Effector memory CD4-positive, alpha-beta T cell (primary cell): Measurements from ENCODE around the gene HLA-B.
"Not testable (repeated sequence)": the region's sequence is repeated elsewhere in the genome, so short reads cannot be mapped to it uniquely, and the experiment has no call there.

Source experiments
- DNase-seq, 3 donors: peaks; one replicate each; pipeline ENCODE4 v3.0.0-alpha.2; 2020
- H3K27ac ChIP-seq: 2 replicates; pipeline ENCODE4 v1.7.0; 2013; ENCODE audit warnings: mild to moderate bottlenecking, low read length, moderate library complexity; ENCODE audit not compliant: insufficient read depth, poor library complexity, severe bottlenecking
- H3K27me3 ChIP-seq: replicated peaks from 2 replicates; pipeline ENCODE4 v1.7.0; 2013; ENCODE audit warnings: mild to moderate bottlenecking, low read length; ENCODE audit not compliant: insufficient read depth, control insufficient read depth, poor library complexity, severe bottlenecking
- H3K36me3 ChIP-seq: 2 replicates; pipeline ENCODE4 v1.7.0; 2013; ENCODE audit warnings: mild to moderate bottlenecking, low read length, moderate library complexity; ENCODE audit not compliant: control insufficient read depth, insufficient read depth
- H3K4me1 ChIP-seq: 2 replicates; pipeline ENCODE4 v1.7.0; 2013; ENCODE audit warnings: low read length, mild to moderate bottlenecking; ENCODE audit not compliant: control insufficient read depth, insufficient read depth, poor library complexity, severe bottlenecking
- H3K4me3 ChIP-seq: 2 replicates; pipeline ENCODE4 v1.7.0; 2013; ENCODE audit warnings: low read length, low read depth, mild to moderate bottlenecking; ENCODE audit not compliant: insufficient read depth, poor library complexity, severe bottlenecking
- H3K9me3 ChIP-seq: 2 replicates; pipeline ENCODE4 v1.7.0; 2013; ENCODE audit warnings: mild to moderate bottlenecking, low read length, moderate library complexity; ENCODE audit not compliant: control insufficient read depth
- total RNA-seq, 3 donors: gene quantifications; one replicate each; lab custom pipeline; 2026; lab: John Stamatoyannopoulos, UW

The HLA-B gene
- total RNA-seq = 5,181 to 7,376 (median 5,271) reads per million in 3 donors

GRCh38 chr6:31356946-31357466, at the start of gene HLA-B:
Gene HLA-B (minus strand): TSS chr6:31357179. CDS start chr6:31357158, 21 bp downstream.
- peaks cover 30% of the 10 kb centered on the region for H3K36me3 ChIP-seq
- peaks cover 32% of the 10 kb centered on the region for H3K4me1 ChIP-seq
- H3K27me3 ChIP-seq = no peaks in the 10 kb centered on the region
- peak; percentile 82 to 96 (median 93) for DNase-seq
- H3K9me3 ChIP-seq = no peaks in the 10 kb centered on the region
- peak within 1 kb of the TSS; percentile 100 for H3K27ac ChIP-seq
- peak within 1 kb of the TSS; percentile 77 for H3K4me3 ChIP-seq

- no peaks in the 10 kb centered on the region for H3K9me3 ChIP-seq
- peaks cover 7% of the 10 kb centered on the region for H3K36me3 ChIP-seq
- no peak overlapping the region for H3K4me3 ChIP-seq
- H3K27me3 ChIP-seq = no peaks in the 10 kb centered on the region
- no peak overlapping the region for H3K27ac ChIP-seq
- H3K4me1 ChIP-seq = peaks cover 25% of the 10 kb centered on the region
- no peak for DNase-seq
Measured at GRCh38 chr6:31405996-31406395, 49.0 kb upstream of the HLA-B start.

- Histone ChIP-seq H3K4me1 (peaks cover 28% of the 10 kb centered on the region), H3K27ac (peak overlapping the region; percentile 54), H3K4me3 (peak overlapping the region; percentile 81)
Measured at GRCh38 chr6:31404061-31404364, 47.0 kb upstream of the HLA-B start.

GRCh38 chr6:31403283-31404060, 46.5 kb upstream of the HLA-B start, which contains the start of gene MICA:
Gene MICA (plus strand): TSS chr6:31403595. CDS start chr6:31403633, 38 bp downstream.
- Histone ChIP-seq H3K4me3 (peak within 1 kb of the TSS; percentile 81), H3K27me3 (no peaks in the 10 kb centered on the region), H3K9me3 (no peaks in the 10 kb centered on the region), H3K36me3 (no peaks in the 10 kb centered on the region), H3K4me1 (peaks cover 28% of the 10 kb centered on the region), H3K27ac (peak within 1 kb of the TSS; percentile 54)
- DNase-seq = peak; percentile 55 to 75 (median 66)

More at GRCh38 chr6:31404061-31404364, 47.0 kb upstream of the HLA-B start:
- not testable (repeated sequence) for DNase-seq, H3K9me3 ChIP-seq, H3K27me3 ChIP-seq, H3K36me3 ChIP-seq

GRCh38 chr6:31402324-31403282, 45.6 kb upstream of the HLA-B start:
- Histone ChIP-seq H3K27ac (peak overlapping the region; percentile 54), H3K27me3 (no peaks in the 10 kb centered on the region), H3K36me3 (no peaks in the 10 kb centered on the region), H3K4me1 (peaks cover 28% of the 10 kb centered on the region), H3K9me3 (no peaks in the 10 kb centered on the region), H3K4me3 (peak overlapping the region; percentile 81)
- peak in 2 of 3 donors; percentile 21 to 26 for DNase-seq

GRCh38 chr6:31401403-31401802, 44.4 kb upstream of the HLA-B start:
- Histone ChIP-seq H3K27me3 (no peaks in the 10 kb centered on the region), H3K4me3 (peak overlapping the region; percentile 70), H3K4me1 (peaks cover 28% of the 10 kb centered on the region), H3K36me3 (no peaks in the 10 kb centered on the region), H3K27ac (peak overlapping the region; percentile 82), H3K9me3 (no peaks in the 10 kb centered on the region)
- DNase-seq = no peak

GRCh38 chr6:31400467-31401289, 43.7 kb upstream of the HLA-B start:
- H3K27me3 ChIP-seq = no peaks in the 10 kb centered on the region
- H3K4me3 ChIP-seq = peak overlapping the region; percentile 70
- peak overlapping the region; percentile 82 for H3K27ac ChIP-seq
- peaks cover 28% of the 10 kb centered on the region for H3K4me1 ChIP-seq
- no peaks in the 10 kb centered on the region for H3K9me3 ChIP-seq
- peak; percentile 69 to 77 (median 71) for DNase-seq
- no peaks in the 10 kb centered on the region for H3K36me3 ChIP-seq

GRCh38 chr6:31399589-31400466, 42.8 kb upstream of the HLA-B start:
- no peaks in the 10 kb centered on the region for H3K9me3 ChIP-seq
- H3K4me3 ChIP-seq = peak overlapping the region; percentile 70
- DNase-seq = peak; percentile 30 to 66 (median 50)
- H3K4me1 ChIP-seq = peaks cover 28% of the 10 kb centered on the region
- H3K27me3 ChIP-seq = no peaks in the 10 kb centered on the region
- H3K27ac ChIP-seq = peak overlapping the region; percentile 82
- no peaks in the 10 kb centered on the region for H3K36me3 ChIP-seq
